ENCODE results near the gene DEDD.

The DEDD gene, protein sequence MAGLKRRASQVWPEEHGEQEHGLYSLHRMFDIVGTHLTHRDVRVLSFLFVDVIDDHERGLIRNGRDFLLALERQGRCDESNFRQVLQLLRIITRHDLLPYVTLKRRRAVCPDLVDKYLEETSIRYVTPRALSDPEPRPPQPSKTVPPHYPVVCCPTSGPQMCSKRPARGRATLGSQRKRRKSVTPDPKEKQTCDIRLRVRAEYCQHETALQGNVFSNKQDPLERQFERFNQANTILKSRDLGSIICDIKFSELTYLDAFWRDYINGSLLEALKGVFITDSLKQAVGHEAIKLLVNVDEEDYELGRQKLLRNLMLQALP

DNA sequence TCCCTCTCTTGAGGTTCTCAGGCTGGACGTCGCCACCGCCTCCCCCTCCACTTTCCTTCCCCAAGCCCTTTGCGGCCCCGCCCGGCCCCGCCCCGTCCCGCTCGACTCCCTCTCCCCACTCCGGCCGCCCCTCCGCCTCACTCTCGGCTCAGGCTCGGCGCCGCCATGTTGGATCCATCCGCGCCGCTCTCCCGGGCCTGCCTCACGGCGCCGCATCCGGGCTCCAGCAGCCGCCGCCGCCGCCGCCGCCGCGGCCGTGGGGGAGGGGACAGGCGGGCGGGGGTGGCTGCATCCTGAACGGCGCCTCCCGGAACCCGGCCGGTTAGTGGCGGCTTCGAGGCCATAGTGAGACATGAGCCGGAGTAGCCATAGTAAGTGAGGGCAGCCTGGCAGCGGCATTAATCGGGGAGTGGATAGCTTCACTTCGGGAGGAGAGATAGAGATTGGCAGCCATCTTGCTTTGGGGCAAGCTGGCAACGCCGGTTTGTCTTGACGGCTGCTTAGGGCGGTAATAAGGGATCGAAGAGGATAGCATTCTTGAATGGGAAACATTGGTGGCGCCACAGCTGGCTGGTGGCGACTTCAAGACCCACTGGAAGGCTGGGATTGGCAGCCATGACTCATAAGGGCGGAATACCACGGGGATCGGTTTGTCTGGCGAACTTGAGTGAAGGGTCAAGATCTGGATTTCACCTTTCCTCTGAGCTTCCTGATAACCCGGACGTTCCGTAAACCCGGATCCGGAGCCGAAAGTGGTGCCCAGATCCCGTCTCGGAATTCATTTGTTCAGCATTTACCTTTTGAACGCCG is at the start of gene DEDD:
TSS of gene DEDD (minus strand) at position 258 of the 810 bp plus-strand sequence. CDS start 8,205 bp downstream, outside the sequence.
- DNase-seq (ENCODE audit: low read depth in 2 of 3, low spot score in 1 of 3) = peak; percentile 80 to 89 (median 82)

DNA sequence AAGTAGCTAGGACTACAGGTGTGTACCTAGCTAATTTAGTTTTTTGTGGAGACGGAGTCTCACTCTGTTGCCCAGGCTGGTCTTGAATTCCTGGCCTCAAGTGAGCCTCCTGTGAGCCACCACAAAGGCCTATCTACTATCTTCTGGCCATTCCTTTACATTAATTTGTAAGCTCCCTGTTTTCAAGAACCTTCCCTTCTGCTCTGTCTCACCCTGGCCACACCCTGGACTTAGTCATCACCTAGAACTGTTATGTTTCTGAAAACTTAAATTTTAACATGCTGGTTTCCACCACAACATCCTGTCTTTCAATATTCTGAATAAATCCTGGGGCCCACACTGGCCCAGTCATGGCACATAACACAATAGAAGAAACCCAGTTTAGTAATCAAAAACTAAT is 49.7 kb upstream of the DEDD start:
- DNase-seq (ENCODE audit: low read depth in 2 of 3, low spot score in 1 of 3) = peak; percentile 55 to 59 (median 59)

DNA sequence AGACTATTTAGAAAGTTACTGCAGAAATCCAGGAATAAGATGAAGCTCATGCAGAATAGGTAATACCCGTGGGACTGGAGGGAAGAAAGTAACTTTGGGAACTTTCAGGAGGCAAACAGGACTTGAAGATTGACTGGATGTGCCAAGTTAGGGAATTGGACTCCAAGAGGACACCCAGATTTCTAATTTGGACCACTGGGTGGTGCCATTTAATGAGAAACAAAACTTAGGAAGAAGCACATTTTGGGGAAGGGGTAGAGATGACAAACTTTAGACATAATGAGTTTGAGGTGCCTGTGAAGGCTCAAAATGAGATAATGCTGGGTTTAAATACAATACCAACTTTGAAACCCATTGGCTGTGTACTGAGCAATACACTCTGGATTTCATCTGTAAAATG is 48.2 kb upstream of the DEDD start:
- DNase-seq (ENCODE audit: low read depth in 2 of 3, low spot score in 1 of 3) = no peak

DNA sequence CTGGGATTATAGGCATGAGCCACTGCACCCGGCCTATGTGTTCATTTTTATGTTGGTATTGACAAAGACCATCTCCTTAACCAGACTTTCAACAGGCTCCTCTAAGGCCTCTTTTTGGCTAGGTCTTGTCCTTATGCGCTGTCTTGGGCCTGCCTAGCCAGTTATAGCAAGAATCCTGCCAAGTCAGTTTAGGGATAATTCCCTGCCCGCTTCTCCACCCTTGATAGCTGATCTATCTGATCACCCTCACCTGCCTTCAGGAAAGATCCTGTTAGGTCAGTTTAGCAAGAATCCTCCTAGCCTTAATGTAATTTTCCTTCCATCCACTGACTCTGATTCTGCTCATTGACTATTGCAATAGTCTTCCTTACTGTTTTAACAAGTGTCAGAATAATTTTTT is 47.2 kb upstream of the DEDD start:
- DNase-seq (ENCODE audit: low read depth in 2 of 3, low spot score in 1 of 3) = no peak

DNA sequence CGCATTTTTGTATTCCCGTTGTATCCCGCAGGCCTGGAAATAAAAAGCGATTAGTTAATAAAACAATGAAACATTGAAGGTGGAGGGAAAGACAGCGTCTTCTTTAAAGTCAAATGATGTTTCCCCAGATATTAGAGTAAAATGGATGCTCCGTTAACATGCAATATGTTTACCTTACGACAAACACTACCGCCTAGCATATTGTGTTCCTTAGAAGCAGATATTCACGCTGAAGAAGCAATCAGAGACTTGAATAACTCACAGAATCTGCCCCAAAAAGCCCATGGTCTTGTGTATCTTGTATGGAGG is 45.4 kb upstream of the DEDD start:
- DNase-seq (ENCODE audit: low read depth in 2 of 3, low spot score in 1 of 3) = no peak

DNA sequence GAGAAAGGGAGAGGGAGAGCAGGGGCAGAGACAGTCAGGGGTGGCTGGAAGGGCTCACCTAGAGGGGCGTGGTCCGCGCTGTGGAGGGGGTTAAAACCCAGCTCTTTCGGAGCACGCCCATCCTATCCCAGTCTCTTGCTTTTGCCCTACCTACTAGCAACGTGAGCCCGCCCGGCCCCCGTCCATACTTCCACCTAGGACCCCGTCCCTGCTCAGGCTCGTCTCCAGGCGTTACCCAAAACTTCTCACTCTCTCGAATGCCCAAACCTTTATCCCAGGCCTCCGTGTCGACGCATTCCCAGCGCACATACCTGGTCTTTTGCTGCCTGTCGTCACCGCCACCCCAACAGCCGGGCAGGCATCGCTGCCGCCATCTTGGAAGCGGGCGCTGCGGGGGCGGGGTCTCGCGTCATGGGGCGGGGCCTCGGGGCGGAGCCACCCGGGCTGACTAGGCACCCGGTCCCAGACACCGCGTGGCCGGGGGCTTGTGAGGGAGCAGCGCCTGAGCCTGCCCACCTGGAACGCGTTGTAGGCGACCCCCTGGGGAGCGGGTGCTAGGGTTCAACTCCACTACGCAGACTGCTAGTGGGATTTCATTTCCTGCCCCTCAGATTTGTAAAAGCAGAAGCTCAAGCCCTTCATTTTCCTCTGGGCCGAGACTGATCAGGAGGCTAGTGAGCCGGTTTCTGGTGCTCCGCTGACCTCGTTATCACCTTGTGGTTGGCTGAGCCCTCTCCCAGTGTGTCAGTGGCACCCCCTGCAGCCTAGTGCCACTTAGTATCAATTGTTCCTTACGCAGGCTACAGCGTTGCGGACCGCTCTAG is 44.9 kb upstream of the DEDD start, which contains the start of gene B4GALT3:
TSS of gene B4GALT3 (minus strand) at position 396 of the 824 bp plus-strand sequence. CDS start 1,447 bp downstream, outside the sequence.
- peak; percentile 90 to 99 (median 95) for DNase-seq (ENCODE audit: low read depth in 2 of 3, low spot score in 1 of 3)

DNA sequence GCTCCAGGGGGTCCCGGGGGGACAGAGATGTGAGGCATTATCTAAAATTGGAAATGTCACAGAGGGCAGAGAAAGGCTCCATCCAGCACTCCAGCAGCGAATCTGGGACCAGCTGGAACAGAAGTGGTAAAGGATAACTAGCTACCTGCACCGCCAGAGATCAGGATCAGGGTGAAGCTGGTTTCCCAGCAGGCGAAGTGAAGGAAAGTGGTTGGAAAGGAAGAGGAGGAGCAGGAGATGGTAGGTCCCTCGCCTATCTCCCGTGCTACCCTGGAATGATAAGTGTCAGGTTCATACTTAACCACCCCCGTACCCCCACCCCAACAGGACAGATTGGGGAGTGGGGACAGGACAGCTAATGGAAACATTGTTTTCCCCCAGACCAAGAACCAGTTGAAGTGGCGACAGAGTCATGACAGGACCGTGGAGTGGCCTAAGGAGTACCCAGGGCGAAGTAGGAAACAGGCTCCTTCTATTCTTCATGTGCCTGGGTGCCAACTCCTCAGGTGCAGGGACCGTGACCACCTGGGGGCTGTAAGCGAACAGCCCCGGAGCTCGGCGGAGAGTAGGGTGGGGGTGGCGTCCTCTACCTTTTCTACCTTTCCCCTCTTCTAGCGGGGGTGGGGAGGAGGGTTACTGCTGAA is 44.1 kb upstream of the DEDD start:
- no peak for DNase-seq (ENCODE audit: low read depth in 2 of 3, low spot score in 1 of 3)

DNA sequence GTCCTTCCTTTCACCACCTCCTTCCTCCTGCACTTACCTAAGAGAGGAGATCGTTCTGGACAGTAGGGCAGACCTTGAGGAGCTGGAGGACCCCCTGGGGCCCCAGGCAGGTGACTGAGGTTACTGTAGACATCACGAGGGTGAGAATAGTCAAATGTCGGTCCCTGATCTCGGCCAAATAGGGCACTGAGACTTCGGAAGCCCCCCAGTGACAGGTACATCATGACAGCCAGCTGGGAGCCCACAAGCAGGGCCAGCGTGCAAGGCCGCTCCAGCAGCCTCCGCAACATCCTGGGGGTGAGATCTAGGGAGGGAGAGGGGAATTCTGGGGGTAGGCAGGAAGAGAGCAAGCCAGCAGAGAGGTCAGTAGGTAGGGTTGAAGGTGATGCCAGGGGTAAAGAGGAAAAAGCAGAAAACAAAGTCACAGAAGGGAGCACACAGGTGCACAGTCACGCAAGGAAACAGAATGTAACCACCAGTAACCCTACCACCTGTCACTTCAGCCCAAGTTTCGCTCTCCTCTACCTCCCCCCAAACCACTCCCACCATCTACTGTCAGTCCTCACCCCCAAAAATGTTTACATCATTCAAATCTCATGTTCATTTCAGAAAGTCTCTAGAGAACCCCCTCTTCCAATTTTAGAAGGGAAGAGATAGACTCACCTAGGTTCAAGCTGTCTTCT is 43.4 kb upstream of the DEDD start:
- no peak for DNase-seq (ENCODE audit: low read depth in 2 of 3, low spot score in 1 of 3)

DNA sequence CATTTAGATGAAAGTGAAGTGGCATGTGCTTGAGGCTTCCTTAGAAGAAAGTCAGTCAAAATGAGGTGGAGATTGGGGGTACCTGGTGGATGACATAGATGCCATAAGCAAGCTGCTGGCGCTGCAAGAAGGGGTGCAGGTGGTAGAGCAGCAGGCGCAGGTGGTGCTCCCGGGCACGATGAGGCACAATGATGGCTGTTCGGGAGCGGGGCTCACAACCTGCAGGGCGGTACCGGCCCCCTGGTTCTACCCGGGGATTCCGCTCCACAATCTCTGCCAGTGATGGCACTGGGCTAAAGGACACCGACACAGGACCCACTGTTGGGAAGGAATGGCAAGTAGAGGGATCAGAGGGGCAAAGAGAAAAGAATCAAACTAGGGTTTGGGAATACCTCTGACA is 42.4 kb upstream of the DEDD start:
- no peak for DNase-seq (ENCODE audit: low read depth in 2 of 3, low spot score in 1 of 3)

DNA sequence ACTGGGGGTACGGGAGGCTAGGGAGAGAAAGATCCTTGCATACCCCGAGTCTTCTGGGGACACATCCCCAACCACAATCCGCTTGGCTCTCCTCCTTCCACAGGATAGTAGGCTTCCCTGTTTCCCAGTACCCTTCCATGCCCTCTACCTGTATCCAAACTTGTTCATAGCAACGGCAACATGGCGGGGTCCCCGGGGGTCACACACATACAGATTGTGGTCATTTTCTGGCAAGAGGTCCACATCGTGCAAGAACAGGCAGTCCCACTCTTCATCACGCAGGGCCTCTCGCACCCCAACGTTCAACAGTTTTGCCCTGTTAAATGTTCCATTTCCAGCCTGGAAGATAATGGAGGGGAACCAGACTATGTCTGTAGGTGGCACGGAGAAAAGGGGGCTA is 41.2 kb upstream of the DEDD start:
- DNase-seq (ENCODE audit: low read depth in 2 of 3, low spot score in 1 of 3) = no peak

DNA sequence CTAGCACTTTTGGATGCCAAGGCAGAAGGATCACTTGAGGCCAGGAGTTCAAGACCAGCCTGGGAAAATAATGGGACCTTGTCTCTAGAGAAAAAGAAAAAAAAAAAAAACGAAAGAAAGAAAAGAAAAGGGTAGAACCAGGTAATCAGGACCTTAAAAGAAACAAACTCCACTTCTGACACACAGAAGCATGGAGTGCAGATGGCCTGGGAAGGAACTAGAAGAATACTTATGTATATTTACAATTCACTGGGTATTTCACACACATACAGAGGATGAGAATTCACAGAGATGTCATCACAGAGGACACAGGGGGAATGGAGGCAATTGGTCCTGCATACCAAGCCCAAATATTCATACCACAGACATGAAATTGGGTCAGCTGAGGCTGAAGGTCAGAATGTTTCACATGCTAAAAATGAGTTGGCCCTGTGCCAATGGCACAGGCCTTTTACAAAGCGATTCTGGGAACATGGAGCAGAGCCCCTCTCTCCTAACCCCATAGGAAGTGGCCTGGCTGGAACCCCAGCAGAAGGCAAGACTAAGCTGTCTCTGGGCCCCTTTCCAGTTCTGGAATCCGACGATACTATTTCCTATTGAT is 40.4 kb upstream of the DEDD start:
- no peak for DNase-seq (ENCODE audit: low read depth in 2 of 3, low spot score in 1 of 3)

DNA sequence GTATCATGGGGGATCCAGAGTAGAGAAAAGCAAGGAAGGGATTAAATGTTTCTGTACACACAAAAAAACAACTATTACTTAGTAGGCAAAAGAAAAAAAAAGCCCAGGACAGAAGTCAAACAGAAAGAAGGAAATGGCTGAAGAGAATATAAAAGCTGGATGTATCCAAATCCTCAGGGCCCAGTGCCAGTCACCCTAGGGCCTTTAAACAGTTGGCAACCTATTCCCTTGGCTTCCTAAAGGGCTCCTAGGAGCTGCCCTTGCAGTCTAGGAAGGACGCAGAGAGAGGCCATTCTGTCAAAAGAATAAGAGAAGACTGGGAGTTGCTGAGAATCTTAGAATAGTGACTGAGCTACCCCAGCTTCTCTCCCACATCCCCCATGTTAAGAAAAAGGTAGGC is 39.9 kb upstream of the DEDD start:
- DNase-seq (ENCODE audit: low read depth in 2 of 3, low spot score in 1 of 3) = no peak

DNA sequence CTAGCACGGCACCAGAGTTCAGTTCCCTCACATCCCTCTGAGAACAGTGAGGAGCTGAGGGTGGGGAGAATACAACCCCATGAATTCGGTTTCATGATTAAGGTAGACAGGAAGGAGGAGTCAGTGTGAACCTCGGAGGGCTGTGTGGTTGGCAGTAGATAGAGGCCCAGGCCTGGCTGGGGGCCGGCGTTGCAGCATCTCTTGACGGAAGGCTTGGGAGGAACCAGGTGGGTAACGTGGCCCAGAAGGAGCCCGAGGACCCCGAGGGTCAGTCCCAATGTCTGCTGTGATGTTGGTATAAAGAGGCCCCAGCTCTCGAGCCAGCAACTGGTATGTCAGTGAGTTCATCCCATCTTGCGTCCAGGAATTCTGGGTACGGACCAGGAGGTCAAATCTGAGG is 39.2 kb upstream of the DEDD start:
- DNase-seq (ENCODE audit: low read depth in 2 of 3, low spot score in 1 of 3) = no peak

DNA sequence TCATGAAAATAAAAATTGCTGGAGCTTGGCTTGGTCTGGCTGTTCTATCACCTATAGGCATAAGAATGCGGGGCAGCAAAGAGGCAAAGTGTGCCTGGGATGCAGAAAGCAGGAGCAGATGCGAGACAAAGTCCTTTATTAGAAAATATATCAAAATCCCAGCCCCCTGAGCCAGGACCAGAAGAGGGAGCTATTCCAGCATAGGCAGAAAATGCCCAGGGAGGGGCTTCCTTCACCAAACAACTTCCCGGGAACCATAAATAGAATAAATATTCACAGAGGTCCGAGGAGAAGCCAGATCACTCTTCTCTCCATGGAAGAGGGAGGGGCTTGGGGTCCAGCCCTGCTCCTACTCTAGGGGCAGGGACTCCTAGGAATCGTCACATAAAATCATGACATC is 38.7 kb upstream of the DEDD start:
- DNase-seq (ENCODE audit: low read depth in 2 of 3, low spot score in 1 of 3) = no peak

DNA sequence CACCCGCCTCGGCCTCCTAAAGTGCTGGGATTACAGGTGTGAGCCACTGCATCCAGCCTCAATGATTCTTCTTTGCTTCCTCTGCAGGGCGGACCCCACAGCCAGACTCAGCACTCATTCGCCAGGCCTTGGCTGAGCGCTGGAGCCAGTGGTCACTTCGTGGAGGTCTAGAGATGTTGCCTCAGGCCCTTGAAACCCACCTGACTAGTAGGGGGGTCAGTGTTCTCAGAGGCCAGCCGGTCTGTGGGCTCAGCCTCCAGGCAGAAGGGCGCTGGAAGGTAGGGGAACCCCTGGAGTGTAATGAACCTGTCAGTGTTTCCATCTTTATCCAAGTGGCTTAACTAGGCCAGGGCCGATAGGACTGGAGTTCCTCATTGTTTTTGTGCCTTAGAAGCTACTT is 36.4 kb upstream of the DEDD start:
- no peak for DNase-seq (ENCODE audit: low read depth in 2 of 3, low spot score in 1 of 3)

DNA sequence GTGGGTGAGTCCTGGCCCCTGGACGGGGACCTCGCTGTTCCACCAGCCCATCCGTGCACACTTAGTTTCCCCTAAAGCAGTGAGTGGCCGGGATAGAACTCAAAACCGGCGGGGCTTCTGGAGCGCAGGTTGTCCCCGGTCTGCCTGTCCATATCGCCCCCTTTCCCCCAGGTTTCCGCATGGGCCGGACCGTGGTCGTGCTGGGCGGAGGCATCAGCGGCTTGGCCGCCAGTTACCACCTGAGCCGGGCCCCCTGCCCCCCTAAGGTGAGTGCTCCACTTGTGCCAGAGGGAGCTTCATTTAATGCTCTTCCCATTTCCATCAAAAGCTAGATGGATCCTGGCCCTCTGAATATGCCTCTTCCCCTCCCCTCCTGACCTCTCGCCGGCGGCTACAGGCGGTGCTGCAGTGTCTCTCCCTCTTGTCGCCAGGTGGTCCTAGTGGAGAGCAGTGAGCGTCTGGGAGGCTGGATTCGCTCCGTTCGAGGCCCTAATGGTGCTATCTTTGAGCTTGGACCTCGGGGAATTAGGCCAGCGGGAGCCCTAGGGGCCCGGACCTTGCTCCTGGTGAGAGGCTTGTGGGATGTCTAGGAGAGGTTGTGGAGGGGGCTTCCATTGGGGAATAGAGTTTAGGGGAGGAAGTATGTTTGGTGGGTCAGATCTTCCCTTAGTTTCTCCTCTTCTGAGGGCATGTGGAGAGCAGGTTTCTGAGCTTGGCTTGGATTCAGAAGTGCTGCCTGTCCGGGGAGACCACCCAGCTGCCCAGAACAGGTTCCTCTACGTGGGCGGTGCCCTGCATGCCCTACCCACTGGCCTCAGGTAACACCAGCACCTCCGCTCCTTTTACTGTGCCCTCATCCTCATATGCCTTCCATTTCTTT is 34.4 kb upstream of the DEDD start:
- DNase-seq (ENCODE audit: low read depth in 2 of 3, low spot score in 1 of 3) = no peak

DNA sequence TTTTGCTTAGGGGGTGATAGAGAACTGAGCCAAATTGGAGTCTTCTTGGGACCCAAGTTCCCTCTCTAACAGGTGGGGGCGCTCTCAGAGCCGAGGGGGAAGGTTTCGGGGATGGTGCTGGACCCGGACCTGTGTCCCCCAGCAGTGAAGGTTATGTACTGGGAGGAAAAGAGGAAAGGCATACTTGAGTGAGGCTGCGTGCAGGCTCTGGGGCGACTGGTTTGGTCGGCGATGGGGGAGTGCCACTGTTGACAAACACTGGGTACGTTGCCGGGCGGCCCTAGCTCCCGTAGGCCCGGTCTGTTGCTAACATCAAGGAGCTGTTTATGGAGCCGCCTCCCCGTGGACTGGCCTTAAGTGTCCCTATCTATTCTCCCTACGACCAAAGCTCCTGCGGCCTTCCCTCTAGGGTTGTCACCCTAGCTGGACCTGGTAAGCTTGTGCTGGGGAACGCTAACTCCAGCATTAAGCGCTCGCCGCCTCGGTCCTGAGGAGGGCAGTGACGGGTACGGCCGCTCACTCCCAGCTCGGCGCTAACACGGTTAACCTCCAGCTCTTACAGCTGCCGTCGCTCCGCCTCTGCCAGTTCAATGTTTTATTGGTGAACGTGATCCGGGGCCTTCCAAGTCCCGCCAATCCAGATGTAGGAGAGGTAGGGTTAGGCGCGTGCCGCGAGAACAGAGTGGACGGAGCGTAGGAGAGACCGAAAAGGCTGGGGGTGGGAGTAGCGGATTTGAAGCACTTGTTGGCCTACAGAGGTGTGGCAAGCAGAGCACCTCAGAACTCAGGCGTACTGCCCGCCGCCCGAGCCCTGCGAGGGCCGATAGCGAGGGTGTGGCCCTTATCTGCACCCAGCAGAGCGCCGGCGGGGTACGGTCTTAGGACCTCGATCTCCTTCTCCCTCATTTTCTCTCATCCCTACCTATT is 33.5 kb upstream of the DEDD start, which contains the start of gene PPOX:
TSS of gene PPOX (plus strand) at position 685 of the 927 bp plus-strand sequence. CDS start 422 bp downstream, outside the sequence.
- DNase-seq (ENCODE audit: low read depth in 2 of 3, low spot score in 1 of 3) = peak; percentile 85 to 90 (median 89)
